ENCODE measurements around the gene KLK14. TPM values are rescaled to one million over a fixed set of nuclear protein-coding genes. Genes with fewer than 3 reads are reported as not detected.

The KLK14 gene
- total RNA-seq, 2 donors from 2014 or later: 0.32 to 0.39 TPM

DNA sequence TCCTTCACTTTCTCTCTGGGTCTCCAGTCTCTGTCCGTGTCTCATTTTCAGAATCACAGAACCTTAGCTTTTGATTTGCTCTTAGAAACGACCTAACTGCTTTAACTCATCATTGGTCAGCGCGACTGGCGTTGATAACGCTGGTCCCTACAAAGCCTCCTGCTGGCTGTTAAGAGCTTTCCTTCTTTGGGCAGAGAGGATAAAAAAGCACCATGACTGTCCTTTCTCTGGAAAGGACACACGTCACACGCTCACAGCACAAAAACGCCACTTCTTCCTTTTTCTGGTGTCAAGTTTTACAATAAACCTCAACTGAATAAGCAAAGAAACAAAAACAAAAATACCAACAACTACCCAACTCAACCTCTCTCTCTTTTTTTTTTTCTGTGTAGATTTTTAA, 46.2 kb downstream of the KLK14 start:
- peaks cover 32% of the 10 kb centered on the region for H3K27me3 Mint-ChIP-seq
- no peaks in the 10 kb centered on the region for H3K4me1 Mint-ChIP-seq
- H3K36me3 Mint-ChIP-seq (ENCODE audit: low read depth): peaks cover 9% of the 10 kb centered on the region
- DNase-seq (no peak), ATAC-seq (no peak)
- no peak overlapping the region for H3K4me3 Mint-ChIP-seq
- no peaks in the 10 kb centered on the region for H3K9me3 ChIP-seq (ENCODE audit: control insufficient read depth, low read length, poor library complexity, severe bottlenecking)
- H3K27ac Mint-ChIP-seq: no peak overlapping the region

- Mint-ChIP-seq H3K4me1 (no peaks in the 10 kb centered on the region), H3K36me3 (ENCODE audit: low read depth) (peaks cover 12% of the 10 kb centered on the region), H3K27me3 (peaks cover 48% of the 10 kb centered on the region), H3K27ac (no peak within 1 kb of the TSS), H3K4me3 (no peak within 1 kb of the TSS)
- no peak for ATAC-seq
- no peaks in the 10 kb centered on the region for H3K9me3 ChIP-seq (ENCODE audit: control insufficient read depth, low read length, poor library complexity, severe bottlenecking)
- DNase-seq: no peak
These were observed 48.0 kb downstream of the KLK14 start, which contains the start of gene KLK12 for GRCh38 chr19:51034704-51035103. Gene KLK12, minus strand, starts transcription at chr19:51035002. Its CDS starts 381 bp downstream, at chr19:51034621.

GRCh38 chr19:51031880-51032225, 50.8 kb downstream of the KLK14 start:
- H3K36me3 Mint-ChIP-seq (ENCODE audit: low read depth): peaks cover 14% of the 10 kb centered on the region
- H3K4me1 Mint-ChIP-seq: peaks cover 2% of the 10 kb centered on the region
- no peak overlapping the region for H3K27ac Mint-ChIP-seq
- DNase-seq (no peak), ATAC-seq (no peak)
- no peak overlapping the region for H3K4me3 Mint-ChIP-seq
- peaks cover 60% of the 10 kb centered on the region for H3K27me3 Mint-ChIP-seq
- no peaks in the 10 kb centered on the region for H3K9me3 ChIP-seq (ENCODE audit: control insufficient read depth, low read length, poor library complexity, severe bottlenecking)

DNA sequence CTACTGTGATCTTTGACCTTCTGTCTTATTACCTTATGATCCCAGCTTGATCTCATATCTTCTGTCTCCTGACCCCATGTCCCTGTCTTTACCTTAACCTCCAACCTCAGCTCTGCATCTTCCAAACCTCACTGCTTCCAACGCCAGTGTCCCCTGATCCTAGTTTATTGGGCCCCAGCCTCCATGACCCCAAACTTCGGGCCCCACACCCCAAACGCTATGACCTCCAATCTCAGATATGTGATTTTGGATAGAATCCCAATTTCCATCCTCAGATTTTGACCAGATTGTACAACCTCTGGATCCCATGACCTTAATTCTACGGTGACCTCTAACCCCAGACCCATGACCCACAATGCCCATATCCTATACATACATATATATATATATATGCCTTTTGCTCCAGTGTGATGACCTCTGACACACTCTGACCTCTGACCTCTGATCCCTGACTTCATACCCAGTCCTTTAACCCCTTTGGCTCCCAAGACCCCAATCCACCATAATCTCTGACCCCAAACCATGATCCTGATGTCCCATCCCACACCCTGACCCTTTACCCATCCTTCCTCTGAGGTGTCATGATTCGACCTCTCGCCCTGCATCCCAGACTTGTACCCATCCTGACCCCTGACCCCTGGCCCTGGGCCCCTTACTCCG, 51.3 kb downstream of the KLK14 start:
- no peak for DNase-seq
- peaks cover 2% of the 10 kb centered on the region for H3K4me1 Mint-ChIP-seq
- H3K4me3 Mint-ChIP-seq: no peak overlapping the region
- H3K9me3 ChIP-seq (ENCODE audit: control insufficient read depth, low read length, poor library complexity, severe bottlenecking): no peaks in the 10 kb centered on the region
- no peak overlapping the region for H3K27ac Mint-ChIP-seq
- H3K36me3 Mint-ChIP-seq (ENCODE audit: low read depth): peaks cover 17% of the 10 kb centered on the region
- peaks cover 64% of the 10 kb centered on the region for H3K27me3 Mint-ChIP-seq
- no peak for ATAC-seq

DNA sequence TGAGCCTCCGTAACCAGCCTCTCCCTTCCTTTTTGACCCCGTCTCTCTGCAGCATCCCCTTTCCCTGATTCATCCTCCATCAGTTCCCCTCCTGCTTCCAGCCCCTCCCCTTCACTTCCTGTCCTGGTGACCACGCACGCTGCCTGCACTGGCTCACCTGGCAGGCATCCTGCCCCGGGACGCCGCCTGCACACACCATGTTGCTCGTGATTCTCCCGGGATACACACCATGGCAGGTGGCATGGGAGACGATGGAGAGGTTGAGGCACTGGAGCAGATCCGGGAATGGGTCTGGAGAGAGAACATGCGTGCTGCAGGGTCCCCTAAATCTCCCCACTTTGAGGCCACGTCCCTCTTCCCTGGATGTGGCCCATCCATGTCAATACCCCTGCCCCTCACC, 52.1 kb downstream of the KLK14 start:
- Mint-ChIP-seq H3K36me3 (ENCODE audit: low read depth) (peaks cover 17% of the 10 kb centered on the region), H3K4me3 (no peak overlapping the region), H3K4me1 (peaks cover 2% of the 10 kb centered on the region), H3K27me3 (peaks cover 66% of the 10 kb centered on the region), H3K27ac (no peak overlapping the region)
- H3K9me3 ChIP-seq (ENCODE audit: control insufficient read depth, low read length, poor library complexity, severe bottlenecking): no peaks in the 10 kb centered on the region
- DNase-seq (no peak), ATAC-seq (no peak)

- Mint-ChIP-seq H3K4me1 (peaks cover 2% of the 10 kb centered on the region), H3K27ac (no peak overlapping the region), H3K4me3 (no peak overlapping the region), H3K27me3 (peaks cover 66% of the 10 kb centered on the region), H3K36me3 (ENCODE audit: low read depth) (peaks cover 16% of the 10 kb centered on the region)
- H3K9me3 ChIP-seq (ENCODE audit: control insufficient read depth, low read length, poor library complexity, severe bottlenecking): no peaks in the 10 kb centered on the region
- ATAC-seq: no peak
- no peak for DNase-seq
These were observed 53.0 kb downstream of the KLK14 start for GRCh38 chr19:51029718-51030117.

Other genes starting within 250 kb of the KLK14 start
- gene KLK15, start 249.3 kb downstream of the KLK14 start, total RNA-seq: not detected
- gene KLK3, start 228.0 kb downstream of the KLK14 start, total RNA-seq: not detected
- gene KLK2, start 209.4 kb downstream of the KLK14 start, total RNA-seq: not detected
- gene KLK4, start 171.5 kb downstream of the KLK14 start, total RNA-seq: not detected
- not detected for gene KLK5, start 129.8 kb downstream of the KLK14 start, total RNA-seq
- gene KLK6, start 113.3 kb downstream of the KLK14 start, total RNA-seq: not detected
- gene KLK7, start 99.0 kb downstream of the KLK14 start, total RNA-seq: not detected
- gene KLK8, start 81.3 kb downstream of the KLK14 start, total RNA-seq: not detected
- not detected for gene KLK10, start 63.2 kb downstream of the KLK14 start, total RNA-seq
- gene KLK11, start 56.3 kb downstream of the KLK14 start, total RNA-seq: not detected
- gene KLK12, start 47.9 kb downstream of the KLK14 start, total RNA-seq: not detected
- not detected for gene KLK13, start 17.8 kb downstream of the KLK14 start, total RNA-seq
- gene CTU1, start 25.5 kb upstream of the KLK14 start, total RNA-seq: 1 to 10 TPM; 4.1 to 4.6 TPM
- 1 to 10 TPM; 1.4 to 4.8 TPM for gene SIGLEC9, start 42.0 kb upstream of the KLK14 start, total RNA-seq
- gene SIGLEC7, start 59.4 kb upstream of the KLK14 start, total RNA-seq: under 1 TPM in 1 of 2 donors, not detected in 1; 0.42 TPM
- gene CD33, start 142.2 kb upstream of the KLK14 start, total RNA-seq: 1 to 10 TPM; 2.4 to 3.0 TPM
- not detected for gene SIGLECL1, start 168.2 kb upstream of the KLK14 start, total RNA-seq
- not detected for gene IGLON5, start 228.8 kb upstream of the KLK14 start, total RNA-seq